OCI-LY3 (cell line): ENCODE data around the gene BASP1.

Experiments
- H2AFZ ChIP-seq: fragments of 200-600, 300-600 bp; shearing (Covaris generic); 2 replicates; pipeline ENCODE4 v1.6.0; 2014; ENCODE audit warnings: antibody characterized with exemption, low read depth, low read length
- H3K27ac ChIP-seq: fragments of 200-600, 300-600 bp; sonication (generic); 2 replicates; pipeline ENCODE4 v1.5.1; 2014; ENCODE audit warnings: mild to moderate bottlenecking, low read length, moderate library complexity, mixed read lengths
- H3K27me3 ChIP-seq: fragments of 200-600, 300-600 bp; sonication (generic); 2 replicates; pipeline ENCODE4 v1.6.1; 2014; ENCODE audit warnings: low read depth, low read length, mixed read lengths
- H3K36me3 ChIP-seq: fragments of 200-600, 300-600 bp; sonication (generic); replicated peaks from 2 replicates; pipeline ENCODE3; 2014; ENCODE audit warnings: low read depth, low read length, mixed read lengths
- H3K4me1 ChIP-seq: fragments of 300-600, 200-600 bp; sonication (generic); 2 replicates; pipeline ENCODE4 v1.6.1; 2014; ENCODE audit warnings: low read length, mixed read lengths
- H3K4me2 ChIP-seq: fragments of 200-600, 300-600 bp; sonication (generic); 2 replicates; pipeline ENCODE4 v1.6.1; 2014; ENCODE audit warnings: low read length, mixed read lengths
- H3K4me3 ChIP-seq: fragments of 300-600, 200-600 bp; sonication (generic); 2 replicates; pipeline ENCODE4 v1.5.1; 2014; ENCODE audit warnings: antibody characterized with exemption, mild to moderate bottlenecking, low read length, moderate library complexity
- H3K79me2 ChIP-seq: fragments of 300-600, 200-600 bp; shearing (Covaris generic); 2 replicates; pipeline ENCODE4 v1.6.1; 2014; ENCODE audit warnings: mild to moderate bottlenecking, low read length, mixed read lengths
- H3K9ac ChIP-seq: fragments of 300-600, 200-600 bp; shearing (Covaris generic); 2 replicates; pipeline ENCODE4 v1.6.0; 2014; ENCODE audit warnings: mild to moderate bottlenecking, low read length, moderate library complexity
- H3K9me3 ChIP-seq: fragments of 200-600, 300-600 bp; shearing (Covaris generic); 2 replicates; pipeline ENCODE4 v1.6.1; 2014; ENCODE audit warnings: low read length, mixed read lengths; ENCODE audit not compliant: insufficient read depth
- H4K20me1 ChIP-seq: fragments of 200-600, 300-600 bp; sonication (generic); 2 replicates; pipeline ENCODE4 v1.6.1; 2016; ENCODE audit warnings: low read length, mixed read lengths; ENCODE audit not compliant: insufficient read depth
- EZH2phosphoT487 ChIP-seq: fragments of 200-600 bp; shearing (Covaris generic); IDR thresholded peaks from 2 replicates; pipeline ENCODE4 v1.6.1; 2018; ENCODE audit warnings: antibody characterized with exemption, mixed run types, low read depth
- TF ChIP-seq, protein P1 (sequence below): fragments of 200-600, 300-600 bp; sonication (generic); IDR thresholded peaks from 2 replicates; pipeline ENCODE4 v1.5.1; 2014; ENCODE audit warnings: antibody characterized with exemption, low read length, low read depth

BASP1 gene

DNA sequence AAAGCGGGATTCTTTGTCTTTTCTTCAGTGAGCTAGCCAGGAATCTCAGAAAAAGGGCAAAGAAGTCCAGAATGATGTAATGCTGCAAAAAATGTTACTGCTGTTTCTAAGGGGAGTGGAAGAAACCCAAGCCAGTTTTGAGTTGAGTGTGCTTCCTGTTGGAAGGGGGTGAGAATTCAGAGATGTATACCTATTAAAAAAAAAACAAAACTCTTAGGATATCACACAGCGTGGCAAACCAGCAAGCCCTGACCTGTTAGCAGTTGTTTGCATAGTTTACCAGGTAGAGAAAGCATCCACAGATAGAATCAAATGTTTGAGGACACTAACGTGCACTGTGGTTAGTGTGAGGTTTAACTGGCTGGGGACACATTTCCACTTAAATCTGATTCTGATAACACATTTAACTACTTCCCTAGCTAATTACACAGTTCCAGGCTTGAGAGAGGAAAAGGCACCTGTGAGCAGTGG, 11.4 kb downstream of the BASP1 start:
- H3K36me3 ChIP-seq = peaks cover 54% of the 10 kb centered on the region
- peak overlapping the region; percentile 74 for H3K27ac ChIP-seq
- H3K79me2 ChIP-seq = peaks cover 100% of the 10 kb centered on the region
- H3K4me1 ChIP-seq = peaks cover 69% of the 10 kb centered on the region
- H3K27me3 ChIP-seq = no peaks in the 10 kb centered on the region
- TF ChIP-seq, protein P1, sequence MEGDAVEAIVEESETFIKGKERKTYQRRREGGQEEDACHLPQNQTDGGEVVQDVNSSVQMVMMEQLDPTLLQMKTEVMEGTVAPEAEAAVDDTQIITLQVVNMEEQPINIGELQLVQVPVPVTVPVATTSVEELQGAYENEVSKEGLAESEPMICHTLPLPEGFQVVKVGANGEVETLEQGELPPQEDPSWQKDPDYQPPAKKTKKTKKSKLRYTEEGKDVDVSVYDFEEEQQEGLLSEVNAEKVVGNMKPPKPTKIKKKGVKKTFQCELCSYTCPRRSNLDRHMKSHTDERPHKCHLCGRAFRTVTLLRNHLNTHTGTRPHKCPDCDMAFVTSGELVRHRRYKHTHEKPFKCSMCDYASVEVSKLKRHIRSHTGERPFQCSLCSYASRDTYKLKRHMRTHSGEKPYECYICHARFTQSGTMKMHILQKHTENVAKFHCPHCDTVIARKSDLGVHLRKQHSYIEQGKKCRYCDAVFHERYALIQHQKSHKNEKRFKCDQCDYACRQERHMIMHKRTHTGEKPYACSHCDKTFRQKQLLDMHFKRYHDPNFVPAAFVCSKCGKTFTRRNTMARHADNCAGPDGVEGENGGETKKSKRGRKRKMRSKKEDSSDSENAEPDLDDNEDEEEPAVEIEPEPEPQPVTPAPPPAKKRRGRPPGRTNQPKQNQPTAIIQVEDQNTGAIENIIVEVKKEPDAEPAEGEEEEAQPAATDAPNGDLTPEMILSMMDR = no peak
- TF ChIP-seq EZH2phosphoT487 = no peak
- peak overlapping the region; percentile 86 for H3K4me2 ChIP-seq
- peak overlapping the region; percentile 68 for H3K4me3 ChIP-seq
- peaks cover 95% of the 10 kb centered on the region for H4K20me1 ChIP-seq
- H2AFZ ChIP-seq = no peak overlapping the region
- peak overlapping the region; percentile 57 for H3K9ac ChIP-seq
- H3K9me3 ChIP-seq = no peaks in the 10 kb centered on the region

GRCh38 chr5:17229313-17229712, 11.9 kb downstream of the BASP1 start:
- peak overlapping the region; percentile 74 for H3K27ac ChIP-seq

GRCh38 chr5:17230191-17230590, 12.8 kb downstream of the BASP1 start:
- no peak overlapping the region for H3K9ac ChIP-seq
- H3K27me3 ChIP-seq = no peaks in the 10 kb centered on the region
- peaks cover 57% of the 10 kb centered on the region for H3K4me1 ChIP-seq
- no peak overlapping the region for H3K27ac ChIP-seq
- H2AFZ ChIP-seq = no peak overlapping the region
- peaks cover 96% of the 10 kb centered on the region for H4K20me1 ChIP-seq
- H3K4me3 ChIP-seq = no peak overlapping the region
- no peaks in the 10 kb centered on the region for H3K9me3 ChIP-seq
- no peak overlapping the region for H3K4me2 ChIP-seq
- peaks cover 62% of the 10 kb centered on the region for H3K36me3 ChIP-seq
- peaks cover 100% of the 10 kb centered on the region for H3K79me2 ChIP-seq
- TF ChIP-seq EZH2phosphoT487 = no peak

More at GRCh38 chr5:17229313-17229712, 11.9 kb downstream of the BASP1 start:
- Histone ChIP-seq H4K20me1 (peaks cover 95% of the 10 kb centered on the region), H3K4me3 (peak overlapping the region; percentile 68; the same call in 1 of the 2 replicates), H3K9ac (peak overlapping the region; percentile 57; the same call in 1 of the 2 replicates), H3K4me1 (peaks cover 65% of the 10 kb centered on the region), H3K4me2 (peak overlapping the region; percentile 86), H2AFZ (no peak overlapping the region), H3K27me3 (no peaks in the 10 kb centered on the region), H3K79me2 (peaks cover 100% of the 10 kb centered on the region), H3K36me3 (peaks cover 55% of the 10 kb centered on the region), H3K9me3 (no peaks in the 10 kb centered on the region)
- TF ChIP-seq EZH2phosphoT487 = no peak
- TF ChIP-seq, protein P1 = no peak

DNA sequence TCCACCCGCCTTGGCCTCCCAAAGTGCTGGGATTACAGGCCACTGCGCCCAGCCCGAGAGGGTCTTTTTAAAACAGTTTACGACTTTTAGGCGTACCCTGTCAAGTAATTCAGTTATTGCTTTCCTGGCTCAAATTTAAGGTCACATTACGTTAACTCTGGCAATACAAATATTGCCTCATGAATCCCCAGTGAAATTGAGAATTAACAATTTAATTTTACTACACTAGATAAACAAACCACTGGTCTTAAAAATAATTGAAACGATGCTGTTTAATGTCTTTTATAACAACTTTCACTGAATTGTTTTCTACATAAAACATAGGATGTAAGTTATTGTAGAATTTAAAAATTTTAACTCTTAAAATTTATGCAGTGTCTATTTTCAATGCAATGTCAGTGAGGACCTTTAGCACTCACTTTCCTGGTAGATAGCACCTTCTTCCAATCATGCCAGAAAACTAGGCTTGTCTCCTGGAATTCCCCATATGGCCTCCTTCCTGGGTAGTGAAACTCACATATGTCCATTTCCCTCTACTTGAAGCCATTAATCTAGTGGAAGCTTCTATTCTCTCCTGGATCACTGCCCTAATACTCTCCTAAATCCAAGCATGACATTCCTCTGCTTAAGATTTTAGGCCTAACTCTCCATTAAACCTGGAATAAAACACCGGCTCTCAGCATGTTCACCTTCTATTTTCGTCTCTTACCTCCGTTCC, 13.5 kb downstream of the BASP1 start:
- peaks cover 100% of the 10 kb centered on the region for H3K79me2 ChIP-seq
- H3K27me3 ChIP-seq = no peaks in the 10 kb centered on the region
- H3K36me3 ChIP-seq = peaks cover 68% of the 10 kb centered on the region
- TF ChIP-seq, protein P1 = no peak
- no peak for TF ChIP-seq EZH2phosphoT487
- H2AFZ ChIP-seq = no peak overlapping the region
- H3K4me1 ChIP-seq = peaks cover 50% of the 10 kb centered on the region
- H3K27ac ChIP-seq = no peak overlapping the region
- no peak overlapping the region for H3K9ac ChIP-seq
- no peak overlapping the region for H3K4me2 ChIP-seq
- H3K4me3 ChIP-seq = no peak overlapping the region
- no peaks in the 10 kb centered on the region for H3K9me3 ChIP-seq
- H4K20me1 ChIP-seq = peaks cover 96% of the 10 kb centered on the region
